Measurements from ENCODE around the gene PHLPP1.
A peak's percentile ranks its signal among the peaks of the same experiment; 100 is the strongest.
"Not testable (repeated sequence)": the region's sequence is repeated elsewhere in the genome, so short reads cannot be mapped to it uniquely, and the experiment has no call there.

PHLPP1 gene

GRCh38 chr18:62880673-62881364 is 165.5 kb downstream of the PHLPP1 start:
- no peak for DNase-seq (ENCODE audit: low read depth, low spot score)

DNA sequence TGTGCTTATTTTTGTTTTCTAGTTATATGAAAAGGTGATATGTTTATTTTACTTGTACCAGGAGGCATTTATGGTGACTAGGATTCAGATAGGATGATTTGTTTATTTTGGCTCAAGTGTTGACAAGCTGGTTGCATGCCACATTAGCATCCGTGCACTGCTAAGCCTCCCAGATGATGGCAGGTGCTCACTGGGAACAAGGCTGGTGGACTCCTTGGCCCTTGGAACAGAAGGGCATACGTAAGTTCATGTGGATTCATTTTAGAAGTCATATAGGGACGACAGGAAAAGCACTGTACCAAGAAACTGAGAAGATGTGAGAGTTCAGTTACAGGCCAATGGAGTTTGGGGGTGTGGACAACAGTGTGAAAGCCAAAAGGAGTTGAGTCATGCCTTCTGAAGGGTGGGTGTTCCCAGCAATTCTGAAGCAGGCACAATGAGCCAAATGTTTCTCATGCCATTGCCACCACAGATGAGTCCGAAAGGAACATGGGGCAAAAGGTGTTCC is 166.2 kb downstream of the PHLPP1 start:
- peak; percentile 70 for DNase-seq (ENCODE audit: low read depth, low spot score)

DNA sequence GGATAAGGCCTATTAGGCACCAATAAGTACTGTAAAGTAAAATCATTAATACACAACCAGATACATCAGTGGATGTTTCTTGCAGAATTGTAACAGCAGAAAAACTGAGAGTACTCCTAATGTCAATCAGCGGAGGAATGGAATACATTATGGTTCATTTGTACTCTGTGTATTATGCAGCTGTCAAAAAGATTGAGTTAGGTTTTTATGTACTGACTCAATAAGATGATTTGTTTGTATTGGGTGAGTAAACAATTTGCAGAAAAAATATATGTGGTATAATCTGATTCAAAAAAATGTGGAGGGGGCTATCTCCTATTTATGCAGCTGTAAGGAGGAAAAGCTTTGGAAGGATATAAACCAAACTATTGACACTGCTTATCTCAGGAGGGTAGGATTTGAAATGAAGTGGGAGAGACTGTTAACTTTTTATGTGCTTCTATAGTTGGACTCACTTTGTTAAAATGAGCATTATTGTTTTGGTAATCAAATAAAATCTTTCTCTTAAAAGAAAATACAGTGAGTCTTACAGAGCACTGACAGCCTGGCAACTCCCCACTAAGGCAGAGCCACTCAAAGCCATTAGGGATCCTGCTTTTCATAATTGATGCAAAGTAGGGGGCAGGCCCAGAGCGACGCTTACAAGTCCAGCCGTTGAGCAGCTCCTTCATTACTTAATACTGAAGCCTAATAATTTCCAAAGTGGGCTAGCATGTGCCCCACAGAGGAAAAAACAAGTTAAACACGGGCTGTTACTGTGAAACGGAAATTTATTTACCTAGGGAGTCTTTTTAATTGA is 168.8 kb downstream of the PHLPP1 start:
- no peak for DNase-seq (ENCODE audit: low read depth, low spot score)

DNA sequence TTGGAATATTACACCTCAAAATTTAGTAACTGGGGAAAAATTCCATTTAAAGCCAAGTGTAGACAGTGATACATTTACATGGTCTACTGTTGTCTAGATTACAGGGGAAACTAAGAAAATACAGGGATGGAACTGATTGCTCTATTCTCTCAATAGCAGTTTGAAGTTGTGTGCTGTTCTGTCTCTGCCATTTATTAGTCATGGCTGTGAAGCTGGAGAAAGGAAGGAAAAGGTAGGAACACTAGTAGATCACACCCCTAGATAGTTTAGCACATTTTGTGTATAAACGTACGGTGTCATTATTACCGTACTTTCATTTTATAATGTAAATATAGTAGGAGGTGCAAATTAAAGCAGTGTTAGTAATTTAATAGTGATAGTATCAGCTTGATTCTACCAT is 170.5 kb downstream of the PHLPP1 start:
- DNase-seq (ENCODE audit: low read depth, low spot score): no peak

DNA sequence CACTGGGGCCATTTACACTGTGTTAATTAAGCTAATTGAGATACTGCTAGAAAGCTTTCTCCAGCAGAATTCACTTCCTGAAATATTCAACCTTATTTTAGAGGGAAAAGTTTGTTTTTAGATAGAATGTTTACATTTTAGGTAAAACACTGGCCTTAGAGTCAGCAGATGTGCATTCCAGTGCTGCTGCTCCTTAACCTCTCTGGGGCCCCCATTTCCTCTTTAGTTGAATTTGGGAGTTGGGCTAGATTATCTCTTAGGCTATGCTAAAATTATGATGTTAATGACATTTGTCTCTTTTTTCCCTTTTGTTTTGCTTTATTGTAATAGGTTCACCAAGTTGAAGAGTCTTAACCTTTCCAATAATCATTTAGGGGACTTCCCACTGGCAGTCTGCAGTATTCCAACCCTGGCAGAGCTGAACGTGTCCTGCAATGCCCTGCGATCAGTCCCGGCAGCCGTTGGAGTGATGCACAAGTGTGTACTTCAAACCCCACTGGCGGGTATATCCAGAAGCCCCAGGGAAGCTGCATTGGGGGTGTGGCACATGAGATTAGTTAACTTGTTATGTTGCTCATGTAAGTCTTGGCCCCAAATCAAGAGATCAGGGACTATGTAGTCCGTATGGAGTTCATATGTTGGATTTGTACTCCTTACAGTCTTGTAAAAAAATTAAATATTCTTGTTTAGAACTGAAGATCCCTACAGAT is 179.5 kb downstream of the PHLPP1 start:
- DNase-seq (ENCODE audit: low read depth, low spot score): no peak

GRCh38 chr18:62897153-62897552 is 181.8 kb downstream of the PHLPP1 start:
- DNase-seq (ENCODE audit: low read depth, low spot score): no peak

GRCh38 chr18:62898359-62898758 is 183.0 kb downstream of the PHLPP1 start:
- DNase-seq (ENCODE audit: low read depth, low spot score): no peak

DNA sequence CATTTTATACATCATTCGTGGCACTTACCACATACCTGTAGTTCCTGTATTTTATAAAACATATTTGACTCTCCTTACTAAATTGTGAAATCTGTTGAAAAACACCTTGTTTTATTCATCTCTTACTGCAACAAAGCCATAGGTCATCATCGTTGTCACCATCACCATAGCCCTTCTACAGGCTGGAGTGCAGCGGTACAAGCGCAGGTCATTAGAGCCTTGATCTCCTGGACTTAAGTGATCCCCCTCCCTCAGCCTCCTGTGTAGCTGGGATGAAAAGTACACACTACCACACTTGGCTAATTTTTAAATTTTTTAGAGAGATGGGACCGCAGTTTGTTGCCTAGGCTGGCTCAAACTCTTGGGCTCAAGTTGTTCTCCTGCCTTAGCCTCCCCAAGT is 184.2 kb downstream of the PHLPP1 start:
- DNase-seq (ENCODE audit: low read depth, low spot score): no peak

DNA sequence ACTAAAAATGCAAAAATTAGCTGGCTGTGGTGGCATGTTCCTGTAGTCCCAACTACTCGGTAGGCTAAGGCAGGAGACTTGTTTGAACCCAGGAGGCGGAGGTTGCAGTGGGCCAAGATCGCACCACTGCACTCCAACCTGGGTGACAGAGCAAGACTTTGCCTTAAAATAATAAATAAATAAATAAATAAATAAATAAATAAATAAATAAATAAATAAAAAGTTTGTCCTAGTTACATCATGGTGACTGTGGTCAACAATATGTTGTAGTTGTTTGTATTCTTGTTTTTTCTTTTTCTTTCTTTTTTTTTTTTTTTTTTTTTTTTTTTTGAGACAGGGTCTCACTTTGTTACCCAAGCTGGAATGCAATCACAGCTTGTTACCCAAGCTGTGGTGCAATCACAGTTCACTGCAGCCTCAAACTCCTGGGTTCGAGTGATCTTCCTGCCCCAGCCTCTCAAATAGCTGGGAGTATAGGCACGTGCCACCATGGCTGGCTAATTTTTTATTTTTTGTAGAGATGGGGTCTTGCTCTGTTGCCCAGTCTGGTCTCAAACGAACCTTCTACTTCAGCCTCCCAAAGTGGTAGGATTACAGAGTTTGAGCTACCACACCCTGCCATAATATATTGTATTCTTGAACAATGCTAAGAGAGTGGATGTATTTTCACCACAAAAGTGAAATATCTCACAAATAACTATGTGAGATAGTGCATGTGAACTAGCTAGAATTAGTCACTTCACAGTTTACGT is 185.0 kb downstream of the PHLPP1 start:
- no peak for DNase-seq (ENCODE audit: low read depth, low spot score)

DNA sequence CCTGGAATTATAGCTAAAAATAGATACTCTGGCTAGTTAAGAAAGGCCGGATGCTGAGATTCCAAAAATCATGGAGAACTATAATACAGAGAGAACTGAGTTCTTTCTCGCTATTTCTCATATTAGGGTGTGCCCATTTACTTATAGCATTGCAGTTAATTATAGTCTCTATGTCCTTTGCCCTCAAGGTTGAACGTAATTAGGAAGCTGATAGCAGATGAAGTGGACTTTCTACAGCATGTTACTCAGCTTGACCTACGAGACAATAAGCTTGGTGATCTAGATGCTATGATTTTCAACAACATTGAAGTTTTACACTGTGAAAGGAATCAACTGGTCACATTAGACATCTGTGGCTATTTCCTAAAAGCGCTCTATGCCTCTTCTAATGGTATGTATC is 187.4 kb downstream of the PHLPP1 start:
- DNase-seq (ENCODE audit: low read depth, low spot score): no peak

DNA sequence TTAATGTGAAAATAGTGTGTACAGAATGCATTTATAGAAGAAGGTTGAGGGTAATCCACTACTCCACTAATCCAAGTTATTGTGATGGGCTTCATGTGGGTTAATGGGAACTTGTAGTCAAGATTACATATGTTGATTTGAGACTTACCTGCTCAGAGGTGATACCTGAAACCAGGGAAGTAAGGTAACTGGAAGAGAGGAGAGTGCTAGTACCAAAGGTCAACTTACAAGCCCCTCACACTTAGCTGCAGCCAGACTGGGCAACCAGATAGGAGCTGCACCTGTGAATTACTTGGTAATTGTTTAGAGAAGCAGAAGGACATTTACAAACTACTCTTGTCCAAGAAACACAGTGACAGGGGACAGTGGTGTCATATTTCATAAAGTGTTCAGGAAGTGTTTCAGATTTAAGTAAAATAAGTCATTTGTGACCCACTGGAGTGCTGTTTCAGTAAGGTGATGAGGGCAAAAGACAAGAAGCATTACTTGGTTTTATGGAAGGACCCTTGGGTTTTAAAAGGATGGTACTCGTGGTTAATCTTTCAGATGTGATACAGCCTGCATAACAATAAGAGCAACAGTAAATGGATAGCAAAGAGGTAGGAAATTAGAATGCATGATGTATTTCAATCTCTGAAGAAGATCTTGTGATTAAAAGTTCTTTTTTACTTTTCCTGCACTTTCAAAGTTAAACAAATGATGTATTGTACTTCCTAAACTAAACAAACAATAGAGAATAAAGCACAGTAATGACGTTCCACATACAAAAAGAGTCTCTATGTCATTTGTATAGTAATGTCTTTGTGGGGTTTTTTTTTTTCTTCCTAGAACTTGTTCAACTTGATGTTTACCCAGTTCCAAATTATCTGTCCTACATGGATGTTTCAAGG is 189.3 kb downstream of the PHLPP1 start:
- no peak for DNase-seq (ENCODE audit: low read depth, low spot score)

GRCh38 chr18:62912885-62913284 is 197.5 kb downstream of the PHLPP1 start:
- DNase-seq (ENCODE audit: low read depth, low spot score): no peak

DNA sequence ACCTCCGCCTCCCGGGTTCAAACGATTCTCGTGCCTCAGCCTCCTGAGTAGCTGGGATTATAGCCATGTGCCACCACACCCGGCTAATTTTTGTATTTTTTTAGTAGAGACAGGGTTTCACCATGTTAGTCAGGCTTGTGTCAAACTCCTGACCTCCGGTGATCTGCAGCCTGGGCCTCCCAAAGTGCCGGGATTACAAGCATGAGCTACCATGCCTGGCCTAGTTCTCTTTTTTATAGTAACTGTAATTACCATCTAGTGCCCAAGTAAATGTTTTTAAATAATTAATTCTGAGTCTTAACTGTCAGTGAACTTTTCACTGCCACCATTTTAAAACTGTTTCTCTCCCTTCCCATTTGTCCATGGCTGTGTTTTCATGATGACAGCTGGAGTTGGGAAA is 198.5 kb downstream of the PHLPP1 start:
- DNase-seq (ENCODE audit: low read depth, low spot score): not testable (repeated sequence)

GRCh38 chr18:62914871-62915392 is 199.6 kb downstream of the PHLPP1 start:
- peak; percentile 41 for DNase-seq (ENCODE audit: low read depth, low spot score)

GRCh38 chr18:62918361-62918760 is 203.0 kb downstream of the PHLPP1 start:
- DNase-seq (ENCODE audit: low read depth, low spot score): no peak

DNA sequence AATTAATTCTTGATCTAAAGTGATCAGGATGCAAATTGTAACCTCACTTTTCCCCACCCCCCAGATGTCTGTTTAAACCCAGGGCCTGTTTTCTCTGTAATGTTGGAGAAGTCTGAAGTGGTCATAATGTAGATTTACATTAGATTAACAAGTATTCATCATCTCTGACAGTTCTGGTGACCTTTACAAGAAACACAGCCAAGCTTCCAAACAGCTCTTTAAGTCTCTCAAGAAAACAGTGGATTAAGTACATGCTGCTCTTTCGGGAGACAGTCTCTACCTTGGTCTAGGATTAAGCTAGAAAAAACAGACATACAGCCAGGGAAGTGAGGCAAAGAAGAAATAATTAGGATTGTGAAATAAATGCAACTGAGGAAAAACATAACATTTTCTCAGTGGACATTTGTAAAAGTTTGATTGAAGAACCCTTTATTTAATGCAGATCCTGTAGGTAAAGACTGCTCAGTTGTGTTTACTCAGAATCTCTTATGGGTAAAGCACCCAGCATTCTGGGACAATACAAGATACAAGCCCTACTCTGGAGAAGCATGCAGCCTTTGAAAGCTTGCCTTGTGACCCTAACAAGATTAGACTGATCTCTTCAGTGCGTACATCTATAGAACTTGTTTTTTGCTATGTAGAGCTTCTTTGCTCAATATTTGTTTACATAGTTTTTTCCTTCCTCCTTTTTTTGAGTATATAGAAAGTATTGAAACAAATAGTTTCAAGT is 203.9 kb downstream of the PHLPP1 start:
- DNase-seq (ENCODE audit: low read depth, low spot score): no peak

DNA sequence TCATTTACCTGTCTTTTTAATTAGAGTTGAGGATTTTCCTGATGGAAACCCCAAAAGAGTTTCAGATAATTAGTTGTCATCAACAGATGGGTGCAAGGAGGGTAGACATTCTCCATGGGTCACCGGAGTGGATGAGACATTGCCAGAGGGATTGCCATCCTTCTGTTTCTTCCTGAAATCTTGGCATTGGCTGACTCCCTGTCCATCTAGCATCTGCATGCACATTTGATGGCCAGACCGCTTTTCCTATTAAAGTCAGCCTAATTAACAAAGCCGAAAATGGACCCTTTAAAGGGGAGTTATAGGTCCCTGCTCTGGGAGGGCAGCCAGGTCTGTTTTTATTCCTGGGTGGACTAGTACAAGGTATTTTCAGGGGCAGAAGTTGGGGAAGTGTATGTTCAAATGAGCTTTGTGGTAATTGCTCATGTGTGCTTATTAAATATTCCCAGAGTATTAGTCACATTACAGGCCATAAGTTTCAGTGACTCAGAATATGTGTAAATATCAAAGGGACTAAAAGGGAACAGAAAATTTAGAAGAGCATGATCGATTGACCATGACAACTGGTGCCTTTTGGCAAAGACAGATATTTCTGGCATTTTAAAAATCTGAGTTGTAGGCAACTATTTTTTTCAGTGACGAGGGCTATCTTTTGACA is 209.8 kb downstream of the PHLPP1 start:
- DNase-seq (ENCODE audit: low read depth, low spot score): no peak

- no peak for DNase-seq (ENCODE audit: low read depth, low spot score)
Observed at GRCh38 chr18:62928326-62928725, 213.0 kb downstream of the PHLPP1 start.

DNA sequence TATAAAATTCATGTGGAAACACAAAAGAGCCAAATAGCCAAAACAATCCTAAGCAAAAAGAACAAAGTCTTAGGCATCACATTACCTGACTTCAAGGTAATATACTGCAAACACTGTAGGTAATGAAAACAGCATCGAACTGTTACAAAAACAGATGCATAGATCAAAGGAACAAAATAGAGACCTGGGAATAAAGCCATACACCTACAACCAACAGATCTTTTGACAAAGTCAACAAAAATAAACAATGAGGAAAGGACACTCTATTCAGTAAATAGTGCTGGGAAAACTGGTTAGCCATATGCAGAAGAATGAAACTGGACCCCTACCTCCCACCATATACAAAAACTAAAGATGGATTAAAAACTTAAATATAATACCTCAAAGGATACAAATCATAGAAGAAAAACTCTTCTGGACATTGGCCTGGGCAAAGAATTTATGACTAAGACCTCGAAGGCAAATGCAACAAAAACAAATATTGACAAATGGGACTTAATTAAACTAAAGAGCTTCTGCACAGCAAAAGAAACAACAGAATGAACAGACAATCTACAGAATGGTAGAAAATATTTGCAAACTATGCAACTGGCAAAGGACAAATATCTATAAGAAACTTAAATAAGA is 218.0 kb downstream of the PHLPP1 start:
- no peak for DNase-seq (ENCODE audit: low read depth, low spot score)
